Fibroblast of the aortic adventitia (primary cell): Measurements from ENCODE around the gene SNX5. TPM values are rescaled to one million over a fixed set of nuclear protein-coding genes. Genes with fewer than 3 reads are reported as not detected.
A peak's percentile ranks its signal among the peaks of the same experiment; 100 is the strongest.

Source experiments
- DNase-seq: peaks from one replicate; pipeline ENCODE4 v3.0.0-alpha.2; 2010; ENCODE audit warnings: low read depth
- H3K4me3 ChIP-seq: 2 replicates; pipeline ENCODE4 v1.5.1; 2011; ENCODE audit warnings: low read depth, mild to moderate bottlenecking, control low read depth, low read length, moderate library complexity
- CTCF ChIP-seq: IDR thresholded peaks from 2 replicates; pipeline ENCODE4 v1.5.1; 2011; ENCODE audit warnings: mild to moderate bottlenecking, low read length, control low read depth, inconsistent platforms; ENCODE audit not compliant: insufficient read depth
- total RNA-seq: library from RNA; depleted of rRNA; stranded (reverse); fragments of >200 nt; gene quantifications from 2 replicates; pipeline ENCODE4 v1.2.3, GENCODE V29; 2012; ENCODE audit warnings: low replicate concordance

The SNX5 gene
- total RNA-seq, 1 donor, result 99.7 TPM

GRCh38 chr20:17936286-17936760, 32.3 kb downstream of the SNX5 start:
- peak; percentile 53 for DNase-seq
- no peak for TF ChIP-seq CTCF
- peak overlapping the region; percentile 1 for H3K4me3 ChIP-seq

- no peak for DNase-seq
- no peak overlapping the region for H3K4me3 ChIP-seq
- TF ChIP-seq CTCF, result no peak
Observed at GRCh38 chr20:17935761-17936160, 32.8 kb downstream of the SNX5 start.

GRCh38 chr20:17935186-17935585, 33.4 kb downstream of the SNX5 start:
- DNase-seq, result no peak
- no peak for TF ChIP-seq CTCF

GRCh38 chr20:17934141-17934862, 34.3 kb downstream of the SNX5 start:
- DNase-seq, result no peak
- TF ChIP-seq CTCF, result no peak
- no peak overlapping the region for H3K4me3 ChIP-seq

More at GRCh38 chr20:17935186-17935585, 33.4 kb downstream of the SNX5 start:
- no peak overlapping the region for H3K4me3 ChIP-seq

GRCh38 chr20:17933711-17934110, 34.9 kb downstream of the SNX5 start:
- H3K4me3 ChIP-seq, result no peak overlapping the region
- no peak for TF ChIP-seq CTCF
- DNase-seq, result no peak

- DNase-seq, result no peak
- no peak overlapping the region for H3K4me3 ChIP-seq
- no peak for TF ChIP-seq CTCF
Observed at GRCh38 chr20:17933121-17933520, 35.5 kb downstream of the SNX5 start.
